Measurements from ENCODE around the gene SERPINA6. TPM values are rescaled to one million over a fixed set of nuclear protein-coding genes. Genes with fewer than 3 reads are reported as not detected.
"Not testable (repeated sequence)": the region's sequence is repeated elsewhere in the genome, so short reads cannot be mapped to it uniquely, and the experiment has no call there.

Gene SERPINA6
- polyA plus RNA-seq, 4 donors = 2.1 to 11.2 (median 7.6) TPM

DNA sequence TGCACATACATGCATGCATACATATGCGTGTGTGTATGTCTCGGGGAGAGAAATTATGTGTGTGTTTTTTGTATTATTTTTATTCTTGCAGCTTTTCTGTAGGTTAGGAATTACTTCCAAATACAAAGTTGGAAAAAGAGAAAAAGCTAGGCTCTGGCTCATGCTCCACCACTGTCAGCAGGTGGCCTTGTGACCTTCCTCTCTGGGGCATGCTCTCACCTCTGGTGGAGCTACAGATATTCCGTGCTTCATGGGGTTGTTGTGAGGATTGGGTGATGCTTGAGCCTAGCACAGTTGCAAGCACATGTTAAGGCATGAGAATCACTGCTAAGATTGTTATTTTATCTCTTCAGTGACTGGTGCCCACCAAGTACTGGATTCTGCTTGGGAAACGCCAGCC lies 6.7 kb upstream of the SERPINA6 start:
- DNase-seq (ENCODE audit: low read depth in 4 of 4, low spot score in 2 of 4) = no peak

DNA sequence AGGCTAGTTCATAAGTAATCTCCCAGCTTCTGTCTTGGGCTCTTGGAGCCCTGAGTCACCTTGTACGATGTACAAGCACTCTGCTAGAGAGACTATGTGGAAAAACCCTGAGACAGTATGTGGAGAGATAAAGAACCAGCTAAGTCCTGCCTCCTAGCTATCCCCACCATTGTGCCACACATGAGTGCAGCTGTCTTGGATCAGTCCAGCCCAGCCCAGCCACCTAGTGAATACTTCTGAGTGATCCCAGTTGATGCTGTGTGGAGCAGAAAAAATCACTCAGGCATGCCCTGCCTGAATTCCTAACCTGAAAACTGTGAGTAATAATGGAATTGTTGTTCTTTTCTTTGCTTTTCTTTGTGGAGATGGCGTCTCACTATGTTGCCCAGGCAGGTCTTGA lies 5.1 kb upstream of the SERPINA6 start:
- no peak for DNase-seq (ENCODE audit: low read depth in 4 of 4, low spot score in 2 of 4)

DNA sequence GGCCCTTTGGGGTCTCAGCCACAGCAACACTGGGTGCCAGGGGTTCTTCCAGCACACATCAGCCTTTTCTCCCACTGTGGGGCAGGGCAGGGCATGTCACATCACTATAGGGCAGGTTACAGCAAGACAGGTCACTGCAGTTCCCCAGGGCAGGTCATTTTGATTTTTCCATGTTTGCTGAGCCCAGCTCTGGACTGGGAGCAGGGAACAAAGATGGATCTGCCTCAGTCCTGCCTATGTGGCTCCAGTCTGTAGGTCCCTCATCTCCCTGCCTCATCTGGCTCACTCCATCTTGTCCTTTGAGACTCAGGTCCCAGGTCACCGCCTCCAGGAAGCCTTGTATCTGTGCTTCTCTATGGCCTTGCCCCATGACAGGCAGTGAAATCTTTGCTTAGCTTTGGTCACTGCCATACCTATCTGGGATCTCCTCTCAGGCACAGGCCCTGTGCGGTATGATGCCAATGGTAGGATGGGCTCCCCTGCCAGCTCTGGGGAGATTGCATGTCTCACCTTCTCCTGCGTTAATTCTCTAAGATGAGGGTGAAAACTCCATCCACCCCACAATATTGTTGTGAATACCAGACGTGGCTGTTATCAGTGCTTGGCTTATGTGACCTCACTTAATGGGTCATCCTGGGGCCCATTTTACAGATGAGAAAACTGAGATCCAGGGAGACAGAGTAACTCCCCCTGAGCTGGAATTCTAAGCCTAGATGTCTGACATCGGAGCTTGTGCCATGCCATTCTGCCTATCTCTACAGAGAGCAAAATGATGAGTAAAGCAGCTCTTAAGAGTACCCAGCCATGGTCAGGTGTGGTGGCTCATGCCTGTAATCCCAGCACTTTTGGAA lies 1.5 kb downstream of the SERPINA6 start:
- DNase-seq (ENCODE audit: low read depth in 4 of 4, low spot score in 2 of 4) = no peak

DNA sequence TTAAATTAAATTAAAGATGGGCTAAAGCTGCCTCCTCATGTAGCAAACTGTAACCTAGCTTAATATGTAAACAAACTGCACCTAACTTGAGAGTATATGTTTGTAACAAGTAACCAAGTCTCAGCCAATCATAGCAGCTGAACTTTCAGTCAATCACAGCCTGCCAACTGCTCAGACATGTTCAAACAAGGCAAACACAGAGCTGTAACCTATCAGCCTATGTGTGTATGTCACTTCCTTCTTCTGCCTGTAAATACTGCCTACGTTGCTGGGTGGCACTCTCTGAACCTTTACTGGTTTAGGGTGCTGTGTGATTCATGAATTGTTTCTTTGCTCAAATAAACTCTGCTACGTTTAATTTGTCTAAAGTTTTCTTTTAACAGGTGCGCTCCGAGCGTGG lies 2.9 kb downstream of the SERPINA6 start:
- DNase-seq (ENCODE audit: low read depth in 4 of 4, low spot score in 2 of 4) = no peak

DNA sequence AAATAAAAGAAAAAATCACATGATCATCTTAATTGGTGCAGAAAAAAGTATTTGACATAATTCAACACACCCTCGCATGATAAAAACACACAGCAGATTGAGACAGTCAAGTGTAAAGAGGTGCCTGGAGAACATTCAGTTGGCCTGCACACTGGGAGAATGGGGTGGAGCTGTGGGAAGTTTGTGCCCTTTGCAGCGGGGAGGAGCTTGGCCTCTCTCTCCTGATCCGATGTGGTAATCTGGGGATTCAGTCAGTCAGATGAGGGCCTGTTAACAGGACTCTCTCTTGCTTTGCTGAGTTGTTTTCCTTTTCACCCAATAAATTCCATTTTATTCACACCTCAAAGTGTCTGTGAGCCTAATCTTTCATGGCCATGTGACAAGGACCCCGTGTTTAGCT lies 5.9 kb downstream of the SERPINA6 start:
- no peak for DNase-seq (ENCODE audit: low read depth in 4 of 4, low spot score in 2 of 4)

DNA sequence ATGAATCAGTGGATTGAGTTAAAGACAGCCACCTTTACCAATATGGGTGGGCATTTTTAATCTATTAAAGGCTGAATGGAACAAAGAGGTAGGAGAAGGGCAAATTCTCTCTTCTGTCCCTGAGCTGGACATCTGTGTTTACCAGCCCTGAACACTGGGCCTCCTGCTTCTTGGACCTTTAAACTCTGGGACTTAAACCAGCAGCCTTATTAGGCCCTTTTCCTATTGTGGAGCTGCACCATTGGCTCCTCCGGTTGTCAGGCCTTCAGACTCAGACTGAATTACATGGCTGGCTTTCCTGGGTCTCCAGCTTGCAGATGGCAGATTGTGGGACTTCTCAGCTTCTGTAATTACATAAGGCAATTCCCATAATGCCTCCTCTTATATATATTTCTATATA lies 6.4 kb downstream of the SERPINA6 start:
- DNase-seq (ENCODE audit: low read depth in 4 of 4, low spot score in 2 of 4) = no peak

DNA sequence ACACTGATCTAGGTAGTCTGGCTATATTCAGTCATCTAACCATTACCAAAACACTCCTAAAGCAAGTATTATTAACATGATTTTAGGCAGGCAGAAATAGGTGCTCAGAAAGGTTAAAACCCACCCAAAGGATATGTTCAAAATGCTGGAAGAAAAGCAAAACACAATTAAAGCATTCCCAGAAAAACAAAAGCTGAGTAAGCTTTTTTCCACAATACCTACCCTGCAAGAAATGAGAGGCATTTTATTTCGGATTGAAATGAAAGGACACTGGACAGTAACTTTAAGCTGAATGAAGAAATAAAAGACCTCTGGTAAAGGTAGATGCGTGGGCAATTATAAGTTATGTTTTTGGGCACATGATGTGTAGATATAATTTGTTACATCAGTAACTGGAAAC lies 8.2 kb downstream of the SERPINA6 start:
- no peak for DNase-seq (ENCODE audit: low read depth in 4 of 4, low spot score in 2 of 4)

DNA sequence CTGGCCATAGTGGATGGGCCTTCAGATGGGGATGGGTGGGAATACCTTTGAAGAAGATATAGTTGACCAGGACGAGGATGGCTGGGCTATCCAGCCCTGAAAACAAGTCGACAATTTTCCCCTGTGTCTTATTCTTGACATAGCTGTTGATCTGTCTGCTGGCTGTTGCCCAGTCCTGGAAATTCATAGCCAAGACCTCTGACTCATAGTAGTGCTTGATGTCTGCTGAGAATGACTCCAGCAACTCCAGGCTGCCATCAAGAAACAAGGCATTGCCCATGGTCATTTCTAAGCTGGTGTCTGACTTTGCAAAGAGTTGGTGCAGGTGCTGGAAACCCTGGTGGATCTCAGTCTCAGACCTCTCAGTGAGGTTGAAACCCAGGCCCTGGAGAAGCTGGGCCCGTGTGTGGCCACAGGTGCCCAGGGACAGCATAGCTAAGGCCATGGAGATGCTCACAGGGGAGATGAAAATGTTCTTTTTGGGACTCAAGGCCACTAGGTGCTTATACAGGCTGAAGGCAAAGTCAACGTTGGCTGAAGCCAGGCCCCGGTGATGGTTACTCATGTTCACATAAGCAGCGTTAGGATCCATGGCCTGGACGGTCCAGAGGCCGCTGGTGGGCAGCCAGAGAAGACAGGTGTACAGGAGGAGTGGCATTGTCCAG lies 9.0 kb downstream of the SERPINA6 start:
- DNase-seq (ENCODE audit: low read depth in 4 of 4, low spot score in 2 of 4) = no peak

DNA sequence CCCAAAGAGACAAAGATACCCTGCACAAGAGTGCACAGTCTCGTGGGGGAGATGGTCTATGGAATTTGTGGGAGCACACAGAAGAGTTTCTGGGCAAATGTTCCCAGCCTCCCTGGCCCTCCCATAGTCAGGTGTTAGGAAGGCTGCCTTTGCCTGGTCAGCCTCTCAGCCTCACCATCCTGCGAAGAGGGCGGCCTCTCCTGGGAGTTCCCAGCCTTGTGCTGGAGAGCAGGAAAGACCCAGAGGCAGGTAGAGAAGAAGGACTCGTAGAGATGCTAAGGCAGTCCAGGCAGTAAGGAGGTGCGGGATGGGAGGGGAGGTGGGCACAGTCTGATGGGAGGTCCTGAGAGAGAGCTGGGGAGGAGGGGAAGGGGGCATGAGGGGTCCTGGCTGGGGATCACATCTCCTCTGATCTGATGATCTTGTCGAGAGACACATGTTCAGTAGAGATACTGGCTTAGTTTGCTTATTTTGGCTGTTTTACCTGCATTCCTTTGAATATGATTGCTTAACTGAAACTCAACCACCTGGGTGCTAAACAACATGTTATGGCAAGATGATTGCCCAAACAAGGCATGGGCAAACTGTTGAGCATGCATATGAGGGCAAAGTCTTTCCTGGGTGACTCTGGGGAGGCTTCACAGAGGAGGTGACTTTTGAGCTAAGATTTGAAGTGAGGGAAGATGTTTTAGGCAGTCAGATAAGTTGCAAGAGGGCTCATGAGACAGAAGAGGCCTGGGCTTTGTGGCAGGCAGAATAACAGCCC lies 10.5 kb downstream of the SERPINA6 start:
- DNase-seq (ENCODE audit: low read depth in 4 of 4, low spot score in 2 of 4) = no peak

DNA sequence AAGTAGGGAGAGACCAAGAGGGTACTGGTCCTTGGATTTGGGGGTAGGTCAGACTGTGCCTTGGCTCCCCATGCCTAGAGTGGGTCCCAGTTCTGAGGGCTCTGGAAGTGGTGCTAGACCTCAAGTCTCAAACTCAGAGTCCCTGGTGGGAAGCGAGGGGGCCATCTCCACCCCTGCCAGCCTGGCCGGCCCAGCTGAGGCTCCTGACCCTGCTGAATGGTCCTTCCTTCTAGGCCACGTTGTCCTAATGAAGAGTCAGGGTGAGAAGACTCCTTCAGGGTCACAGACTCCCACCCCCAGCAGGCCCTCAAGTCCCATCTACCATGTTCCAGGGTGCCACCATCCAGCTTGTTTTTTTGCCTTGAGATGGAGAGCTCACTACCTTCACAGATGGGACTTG lies 12.9 kb downstream of the SERPINA6 start:
- DNase-seq (ENCODE audit: low read depth in 4 of 4, low spot score in 2 of 4) = no peak

DNA sequence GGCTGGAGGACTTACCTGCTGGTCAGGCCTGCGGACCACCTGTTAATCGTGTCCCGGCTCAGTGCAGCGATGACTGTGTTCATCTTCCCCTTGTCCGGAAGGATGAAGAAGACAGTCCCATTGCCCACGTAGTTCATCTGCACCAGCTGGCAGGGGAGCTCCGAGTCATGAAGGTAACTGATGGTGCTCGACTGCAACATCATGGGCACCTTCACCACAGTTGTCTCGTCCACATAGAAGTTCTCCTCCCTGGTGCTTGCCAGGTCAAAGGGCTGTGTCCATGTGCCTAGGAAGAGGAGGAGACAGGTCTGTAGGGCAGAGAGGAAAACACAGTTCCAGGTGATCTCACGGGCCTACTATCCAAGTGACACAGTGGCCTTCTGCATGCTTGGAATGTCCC lies 13.4 kb downstream of the SERPINA6 start:
- no peak for DNase-seq (ENCODE audit: low read depth in 4 of 4, low spot score in 2 of 4)

DNA sequence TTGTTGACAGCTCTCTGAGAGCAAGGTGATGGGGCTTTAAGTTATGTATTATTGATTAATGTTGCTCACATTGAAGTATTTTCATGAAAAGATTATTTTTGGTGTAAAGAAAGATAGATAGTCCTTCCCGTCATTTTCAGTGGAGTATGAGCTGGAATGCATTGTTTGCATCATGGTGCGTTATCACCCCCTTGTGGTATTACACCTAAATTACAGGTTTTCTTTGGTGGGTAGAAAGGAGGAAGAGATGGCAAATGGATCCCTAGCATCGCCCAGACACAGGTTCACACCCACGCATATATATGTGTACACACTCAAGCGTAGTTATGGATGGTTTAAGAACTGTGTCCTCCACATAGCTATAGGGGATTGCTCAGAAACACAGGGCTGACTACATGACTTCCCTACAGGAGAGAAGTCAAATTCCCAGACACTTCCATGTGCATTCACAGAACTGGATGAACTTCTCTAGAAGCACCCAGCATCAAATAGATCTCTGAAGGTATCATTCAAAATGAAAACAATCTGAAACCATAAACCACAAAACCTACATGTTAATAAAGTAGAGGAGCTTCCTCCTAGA lies 15.6 kb downstream of the SERPINA6 start:
- no peak for DNase-seq (ENCODE audit: low read depth in 4 of 4, low spot score in 2 of 4)

DNA sequence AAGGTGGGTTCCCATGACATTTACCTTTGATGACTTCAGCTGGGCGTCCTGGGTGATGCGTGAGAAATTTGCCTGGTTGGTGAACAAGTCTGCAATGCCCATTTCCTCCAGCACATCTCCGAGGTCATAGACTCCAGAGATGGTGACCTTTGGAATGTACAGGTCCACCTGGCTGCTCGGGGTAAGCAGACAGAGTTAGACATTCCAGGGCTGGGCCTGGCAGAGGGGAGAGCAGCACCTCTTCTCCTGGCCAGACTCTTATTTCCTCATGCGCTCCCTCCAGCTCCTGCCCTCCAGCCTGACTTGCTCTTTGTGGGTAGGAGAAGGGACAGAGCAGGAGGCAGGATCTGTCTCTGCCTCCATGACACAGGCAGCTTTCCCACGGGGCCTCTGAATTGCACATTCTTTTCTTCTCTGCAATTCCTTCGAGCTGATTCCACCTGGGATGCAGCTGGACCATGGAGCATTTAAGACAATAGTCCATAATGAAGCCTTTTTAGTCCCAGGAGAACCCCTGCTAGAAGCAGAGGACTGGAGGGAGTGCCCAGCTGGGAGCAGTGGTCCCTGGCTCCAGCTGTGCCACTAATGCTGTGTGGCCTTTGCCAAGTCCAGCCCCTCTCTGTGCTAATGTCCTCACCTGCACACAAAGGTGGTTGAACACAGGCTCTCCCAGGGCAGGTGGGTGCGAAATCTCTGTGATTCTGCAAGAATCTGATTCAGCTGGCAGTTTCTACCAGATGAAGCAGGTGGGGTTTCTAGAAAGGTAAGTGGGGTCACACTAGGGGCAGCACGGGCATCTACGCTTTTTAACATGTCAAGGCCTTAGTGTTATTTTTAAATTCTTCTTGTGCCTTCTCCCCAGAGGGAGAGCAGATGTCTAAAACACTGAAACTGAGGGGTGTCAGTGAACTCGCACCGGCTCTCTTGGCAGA lies 16.8 kb downstream of the SERPINA6 start:
- no peak for DNase-seq (ENCODE audit: low read depth in 4 of 4, low spot score in 2 of 4)

DNA sequence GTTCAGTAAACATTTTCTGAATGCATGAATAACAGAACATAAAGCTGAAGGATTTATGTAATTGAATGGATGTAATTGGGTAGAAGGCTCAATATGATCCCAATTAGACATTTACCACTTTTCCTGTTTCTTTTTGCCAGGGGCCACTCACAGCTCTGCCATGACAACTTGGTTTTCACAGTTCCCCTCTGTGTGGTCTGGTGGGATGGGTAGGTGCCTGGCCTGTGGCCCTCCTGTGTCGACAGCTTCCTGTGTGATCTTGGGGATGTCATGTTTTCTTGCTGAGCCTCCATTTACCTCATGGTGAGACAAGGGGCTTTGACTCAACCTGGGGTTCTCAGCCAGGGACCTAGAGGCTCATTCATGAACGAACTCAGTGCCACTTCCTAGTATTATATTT lies 17.5 kb downstream of the SERPINA6 start:
- DNase-seq (ENCODE audit: low read depth in 4 of 4, low spot score in 2 of 4) = no peak

DNA sequence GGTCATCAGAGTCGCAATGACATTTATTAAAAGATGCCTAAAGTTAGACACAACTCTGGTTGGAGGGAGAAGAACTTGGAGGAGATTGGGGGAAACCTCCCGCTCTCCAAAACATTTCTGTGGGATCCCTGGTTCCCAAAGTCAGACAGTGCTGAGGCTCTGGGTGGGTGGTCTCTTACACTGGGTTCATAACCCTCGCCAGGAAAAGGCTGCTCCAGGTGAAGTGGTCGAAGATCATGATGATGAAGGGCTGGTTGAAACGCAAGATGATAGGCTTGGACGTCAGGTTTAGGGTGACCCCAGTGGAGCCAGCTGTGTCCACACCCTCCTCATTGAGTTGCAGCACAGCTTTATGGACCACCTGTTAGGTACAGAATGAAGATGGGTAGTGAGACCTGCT lies 18.9 kb downstream of the SERPINA6 start:
- DNase-seq (ENCODE audit: low read depth in 4 of 4, low spot score in 2 of 4) = no peak

DNA sequence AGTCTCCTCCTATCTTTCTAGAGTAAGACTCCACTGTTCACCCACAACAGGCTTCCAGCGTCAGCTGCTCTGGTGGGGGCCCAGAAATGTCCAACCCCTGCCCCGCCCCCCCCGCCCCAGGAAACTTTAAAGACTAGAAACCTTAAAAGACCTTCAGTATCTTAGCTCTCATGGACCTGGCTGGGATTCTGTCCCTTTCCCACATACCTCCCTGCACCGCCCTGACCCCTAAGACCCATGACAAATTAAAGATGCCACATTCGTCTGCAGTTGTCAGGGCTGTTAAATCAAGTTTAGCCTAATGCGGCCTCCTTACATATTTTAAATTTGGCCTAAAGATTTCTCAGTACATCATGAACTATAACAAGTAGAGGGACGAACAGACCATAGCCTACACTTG lies 20.0 kb downstream of the SERPINA6 start:
- DNase-seq (ENCODE audit: low read depth in 4 of 4, low spot score in 2 of 4) = no peak

DNA sequence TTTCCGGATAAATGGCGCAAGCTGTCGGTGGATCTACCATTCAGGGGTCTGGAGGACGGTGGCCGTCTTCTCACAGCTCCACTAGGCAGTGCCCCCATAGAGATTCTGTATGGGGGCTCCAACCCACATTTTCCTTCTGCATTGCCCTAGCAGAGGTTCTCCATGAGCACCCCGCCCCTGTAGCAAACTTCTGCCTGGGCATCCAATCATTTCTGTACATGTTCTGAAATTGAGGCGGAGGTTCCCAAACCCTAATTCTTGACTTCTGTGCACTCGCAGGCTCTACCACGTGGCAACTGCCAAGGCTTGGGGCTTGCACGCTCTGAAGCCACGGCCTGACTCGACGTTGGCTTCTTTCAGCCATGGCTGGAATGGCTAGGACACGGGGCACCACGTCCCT lies 25.0 kb downstream of the SERPINA6 start:
- no peak for DNase-seq (ENCODE audit: low read depth in 4 of 4, low spot score in 2 of 4)

DNA sequence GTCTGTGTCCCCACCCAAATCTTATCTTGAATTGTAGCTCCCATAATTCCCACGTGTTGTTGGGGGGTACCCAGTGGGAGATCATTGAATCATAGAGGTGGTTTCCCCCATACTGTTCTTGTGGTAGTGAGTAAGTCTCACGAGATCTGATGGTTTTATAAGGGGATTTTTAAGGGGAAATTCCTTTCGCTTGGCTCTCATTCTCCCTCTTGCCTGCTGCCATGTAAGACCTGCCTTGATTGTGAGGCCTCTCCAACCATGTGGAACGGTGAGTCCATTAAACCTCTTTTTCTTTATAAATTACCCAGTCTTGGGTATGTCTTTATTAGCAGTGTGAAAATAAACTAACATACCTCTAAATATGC lies 27.0 kb downstream of the SERPINA6 start:
- DNase-seq (ENCODE audit: low read depth in 4 of 4, low spot score in 2 of 4) = not testable (repeated sequence)

DNA sequence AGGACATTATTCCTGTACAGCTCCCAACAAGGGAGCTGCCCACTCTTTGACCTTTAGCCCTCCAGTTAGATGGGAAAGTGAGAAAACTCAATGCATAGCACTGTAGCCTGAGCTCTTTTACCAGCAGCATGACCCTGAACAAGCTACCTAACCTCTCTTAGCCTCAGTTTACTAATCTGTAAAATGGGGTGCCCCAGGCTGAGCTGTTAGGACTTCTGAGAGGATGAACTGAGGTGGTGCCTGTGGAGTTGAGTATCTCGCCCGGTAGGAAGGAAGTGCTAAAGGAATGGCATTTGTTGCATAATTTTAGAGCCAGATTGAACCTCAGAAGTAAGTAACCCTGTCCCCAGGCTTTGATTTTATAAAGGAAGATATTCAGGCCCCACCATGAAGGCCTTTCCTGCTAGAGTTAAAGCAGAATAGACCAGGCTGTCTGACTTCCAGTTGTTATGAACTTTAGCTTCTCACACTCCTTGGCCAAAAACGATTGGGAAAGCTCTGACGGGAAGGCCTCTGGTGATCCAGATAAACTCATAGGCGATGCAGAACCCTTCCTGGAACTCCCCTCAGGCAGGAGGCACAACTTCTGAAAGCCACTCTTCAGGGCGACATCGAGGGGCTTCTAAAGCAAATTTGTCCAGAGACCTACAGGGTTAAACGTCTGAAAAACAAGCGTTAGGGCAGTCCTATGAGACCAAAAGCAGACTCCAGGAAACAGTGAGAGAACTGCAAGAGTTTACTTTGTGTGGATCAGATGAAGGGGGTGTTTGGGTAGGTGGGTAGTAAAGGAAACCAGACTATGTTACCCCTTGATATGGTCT lies 27.6 kb downstream of the SERPINA6 start:
- DNase-seq (ENCODE audit: low read depth in 4 of 4, low spot score in 2 of 4) = no peak
